GM12891 (cell line): ENCODE data around the gene S100A2.
"Not testable (repeated sequence)": the region's sequence is repeated elsewhere in the genome, so short reads cannot be mapped to it uniquely, and the experiment has no call there.

ENCODE experiments used
- POLR2A ChIP-seq: IDR thresholded peaks from 2 replicates; pipeline ENCODE4 v1.6.1; 2011; ENCODE audit warnings: low read depth, low read length, control low read depth
- POLR2AphosphoS5 ChIP-seq: IDR thresholded peaks from 2 replicates; pipeline ENCODE4 v1.6.1; 2011; ENCODE audit warnings: low read depth, low read length, control low read depth
- POU2F2 ChIP-seq: IDR thresholded peaks from 2 replicates; pipeline ENCODE4 v1.6.1; 2011; ENCODE audit warnings: low read depth, mild to moderate bottlenecking, control low read depth, low read length, moderate library complexity
- SPI1 ChIP-seq: IDR thresholded peaks from 2 replicates; pipeline ENCODE4 v1.6.1; 2011; ENCODE audit warnings: low read depth, low read length, control low read depth
- TAF1 ChIP-seq: IDR thresholded peaks from 2 replicates; pipeline ENCODE4 v1.6.1; 2011; ENCODE audit warnings: low read depth, low read length, control low read depth

DNA sequence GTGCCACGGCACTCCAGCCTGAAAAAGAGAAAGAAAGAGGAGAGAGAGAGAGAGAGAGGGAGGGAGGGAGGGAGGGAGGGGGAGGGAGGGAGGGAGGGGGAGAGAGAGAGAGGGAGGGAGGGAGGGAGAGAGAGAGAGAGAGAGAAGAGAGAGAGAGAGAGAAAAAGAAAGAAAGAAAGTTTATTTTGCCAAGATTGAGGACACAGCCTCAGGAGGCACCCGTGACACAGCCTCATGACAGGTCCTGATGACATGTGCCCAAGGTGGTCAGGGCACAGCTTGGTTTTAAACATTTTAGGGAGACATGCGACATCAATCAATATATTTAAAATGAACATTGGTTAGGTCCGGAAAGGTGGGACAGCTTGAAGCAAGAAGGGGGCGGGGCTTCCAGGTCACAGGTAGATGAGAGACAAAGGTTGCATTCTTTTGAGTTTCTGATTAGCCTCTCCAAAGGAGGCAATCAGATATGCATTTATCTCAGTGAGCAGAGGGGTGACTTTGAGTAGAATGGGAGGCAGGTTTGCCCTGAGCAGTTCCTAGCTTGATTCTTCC, 45.4 kb downstream of the S100A2 start:
- not testable (repeated sequence) for TF ChIP-seq POLR2A, POLR2AphosphoS5, TAF1, POU2F2, SPI1
